ENCODE data around the gene BCAS3. TPM values are rescaled to one million over a fixed set of nuclear protein-coding genes. Genes with fewer than 3 reads are reported as not detected.

The BCAS3 gene
- total RNA-seq, 4 donors from 2014 or later = 21.7 to 42.2 (median 23.0) TPM

DNA sequence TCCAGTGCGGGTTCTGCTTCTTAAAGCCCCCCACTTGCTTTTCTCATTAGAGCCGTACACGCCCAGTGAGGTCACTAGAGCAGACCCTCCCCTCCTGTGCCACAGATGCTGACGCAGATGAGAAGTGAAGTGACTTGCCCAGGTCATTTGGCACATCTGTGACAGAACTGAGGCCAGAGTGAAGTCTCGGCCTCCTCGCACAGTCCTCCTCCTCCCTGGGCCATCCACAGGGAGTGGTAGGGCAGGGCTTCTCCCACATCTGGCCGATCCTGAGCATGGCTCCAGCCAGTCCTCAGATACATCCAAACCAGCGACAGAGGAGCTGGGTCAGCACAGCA, 706.7 kb downstream of the BCAS3 start:
- TF ChIP-seq, protein P1, sequence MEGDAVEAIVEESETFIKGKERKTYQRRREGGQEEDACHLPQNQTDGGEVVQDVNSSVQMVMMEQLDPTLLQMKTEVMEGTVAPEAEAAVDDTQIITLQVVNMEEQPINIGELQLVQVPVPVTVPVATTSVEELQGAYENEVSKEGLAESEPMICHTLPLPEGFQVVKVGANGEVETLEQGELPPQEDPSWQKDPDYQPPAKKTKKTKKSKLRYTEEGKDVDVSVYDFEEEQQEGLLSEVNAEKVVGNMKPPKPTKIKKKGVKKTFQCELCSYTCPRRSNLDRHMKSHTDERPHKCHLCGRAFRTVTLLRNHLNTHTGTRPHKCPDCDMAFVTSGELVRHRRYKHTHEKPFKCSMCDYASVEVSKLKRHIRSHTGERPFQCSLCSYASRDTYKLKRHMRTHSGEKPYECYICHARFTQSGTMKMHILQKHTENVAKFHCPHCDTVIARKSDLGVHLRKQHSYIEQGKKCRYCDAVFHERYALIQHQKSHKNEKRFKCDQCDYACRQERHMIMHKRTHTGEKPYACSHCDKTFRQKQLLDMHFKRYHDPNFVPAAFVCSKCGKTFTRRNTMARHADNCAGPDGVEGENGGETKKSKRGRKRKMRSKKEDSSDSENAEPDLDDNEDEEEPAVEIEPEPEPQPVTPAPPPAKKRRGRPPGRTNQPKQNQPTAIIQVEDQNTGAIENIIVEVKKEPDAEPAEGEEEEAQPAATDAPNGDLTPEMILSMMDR (IDR thresholded peaks at IDR 0.05; ENCODE audit: low read depth) = no peak

DNA sequence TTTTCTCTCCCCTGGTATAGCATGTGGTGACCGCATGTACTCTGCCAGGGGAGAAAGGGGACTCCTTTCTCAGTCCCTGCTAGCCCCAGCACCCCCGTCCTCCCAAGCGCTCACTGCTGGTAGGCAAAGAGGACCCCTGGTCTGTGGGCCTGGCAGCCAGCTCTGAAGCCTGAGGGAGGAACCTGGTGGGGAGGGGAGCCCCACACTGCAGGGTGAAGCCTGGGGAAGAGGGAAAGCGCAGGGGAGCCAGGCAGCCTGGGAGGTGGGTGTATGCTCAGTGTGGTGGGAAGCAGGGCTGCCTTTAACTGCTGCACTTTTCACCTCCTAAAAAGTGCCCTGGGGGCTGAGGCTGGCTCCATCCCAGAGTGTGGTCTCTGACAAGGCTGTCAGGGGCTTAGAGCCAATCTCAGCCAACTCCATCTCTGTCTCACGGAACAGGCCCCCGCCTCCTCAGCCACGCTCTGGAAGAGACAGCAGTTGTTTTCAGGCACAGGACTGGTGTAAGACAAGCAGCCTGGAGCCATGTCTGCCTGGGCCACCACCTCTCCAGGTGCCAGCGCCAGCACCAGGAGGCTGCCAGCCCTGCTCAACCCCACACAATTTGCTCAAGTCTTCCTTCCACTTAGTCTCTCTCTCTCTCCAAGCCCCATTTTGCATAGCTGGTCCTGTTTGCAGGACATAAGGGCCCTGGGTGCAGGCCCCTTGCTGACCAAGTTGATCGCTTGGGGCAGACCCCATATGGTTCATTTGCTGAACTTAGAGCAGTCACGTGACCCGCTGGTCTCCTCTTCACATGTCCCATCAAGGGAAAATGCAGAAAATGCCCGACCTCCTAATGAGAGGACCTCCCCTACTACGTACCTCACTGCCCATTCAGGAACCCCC, 707.3 kb downstream of the BCAS3 start:
- TF ChIP-seq, protein P1 (IDR thresholded peaks at IDR 0.05; ENCODE audit: low read depth) = no peak

DNA sequence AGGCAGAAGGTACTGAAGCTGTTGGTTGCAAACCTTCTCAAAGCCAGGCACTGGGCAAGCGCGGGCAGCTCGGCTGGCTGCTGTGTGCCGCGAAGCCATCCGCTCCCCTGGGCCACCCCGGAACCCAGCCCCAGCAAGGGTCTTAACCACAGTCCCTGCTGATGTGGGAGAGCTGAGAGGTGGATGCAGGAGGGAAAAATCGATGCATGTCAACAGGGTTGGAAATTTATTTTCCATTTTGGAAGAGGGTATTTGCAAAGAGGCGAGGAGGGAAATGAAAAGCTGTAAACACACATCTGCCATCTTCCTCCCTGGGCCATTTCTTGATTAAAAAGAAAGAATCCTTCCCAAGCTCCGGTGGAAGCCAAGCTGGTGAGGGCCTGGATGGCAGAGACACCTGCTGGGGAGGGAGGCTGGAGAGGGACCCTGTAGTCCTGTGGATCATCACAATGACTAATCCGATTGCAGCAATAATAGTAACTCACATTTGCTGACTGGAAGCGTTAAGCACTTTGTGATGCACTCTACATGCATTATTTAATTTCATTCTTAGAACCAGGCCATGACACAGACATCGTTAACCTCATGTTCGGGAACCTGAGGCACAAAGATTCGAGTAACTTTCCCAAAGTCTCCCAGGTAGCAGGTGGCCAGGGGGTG, 708.1 kb downstream of the BCAS3 start:
- TF ChIP-seq, protein P1 (IDR thresholded peaks at IDR 0.05; ENCODE audit: low read depth) = no peak

DNA sequence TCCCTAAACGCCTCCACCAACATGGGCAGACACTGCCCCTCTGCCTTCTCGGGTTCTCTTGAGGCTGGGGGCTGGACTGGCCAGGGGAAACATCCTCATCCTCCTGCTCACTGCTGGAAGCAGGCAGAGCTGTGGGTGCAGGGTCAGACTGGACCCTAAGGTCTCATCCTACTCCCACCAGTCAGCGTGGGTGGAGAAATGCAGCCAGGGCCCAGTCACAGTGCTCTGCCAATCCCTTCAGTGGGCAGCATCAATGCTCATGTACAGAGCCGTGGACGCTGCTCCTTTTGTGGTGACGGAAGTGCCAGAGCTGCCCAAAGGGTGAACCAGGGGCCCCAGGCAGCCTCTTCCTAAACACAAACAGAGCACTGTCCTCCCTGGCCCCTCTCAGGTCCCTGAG, 708.6 kb downstream of the BCAS3 start:
- TF ChIP-seq, protein P1 (IDR thresholded peaks at IDR 0.05; ENCODE audit: low read depth) = no peak

DNA sequence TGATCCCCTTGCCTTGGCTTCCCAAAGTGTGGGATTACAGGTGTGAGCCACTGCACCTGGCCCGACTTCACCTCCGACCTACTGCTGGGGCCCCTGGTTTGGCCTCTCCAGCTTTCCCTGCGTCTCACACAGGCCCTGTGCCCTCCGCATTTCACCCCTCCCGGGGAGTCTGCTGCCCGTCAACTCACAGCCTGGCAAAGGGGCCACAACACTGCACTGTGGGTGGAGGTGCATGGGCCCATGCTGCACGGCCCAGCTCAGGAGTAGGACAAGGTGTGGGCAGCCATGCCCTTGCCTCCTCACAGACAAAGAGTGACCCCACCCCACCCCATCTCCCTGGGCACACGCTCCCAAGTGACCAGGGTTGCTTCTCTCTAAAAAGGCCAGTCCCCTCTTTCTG, 709.4 kb downstream of the BCAS3 start:
- TF ChIP-seq, protein P1 (IDR thresholded peaks at IDR 0.05; ENCODE audit: low read depth) = no peak

DNA sequence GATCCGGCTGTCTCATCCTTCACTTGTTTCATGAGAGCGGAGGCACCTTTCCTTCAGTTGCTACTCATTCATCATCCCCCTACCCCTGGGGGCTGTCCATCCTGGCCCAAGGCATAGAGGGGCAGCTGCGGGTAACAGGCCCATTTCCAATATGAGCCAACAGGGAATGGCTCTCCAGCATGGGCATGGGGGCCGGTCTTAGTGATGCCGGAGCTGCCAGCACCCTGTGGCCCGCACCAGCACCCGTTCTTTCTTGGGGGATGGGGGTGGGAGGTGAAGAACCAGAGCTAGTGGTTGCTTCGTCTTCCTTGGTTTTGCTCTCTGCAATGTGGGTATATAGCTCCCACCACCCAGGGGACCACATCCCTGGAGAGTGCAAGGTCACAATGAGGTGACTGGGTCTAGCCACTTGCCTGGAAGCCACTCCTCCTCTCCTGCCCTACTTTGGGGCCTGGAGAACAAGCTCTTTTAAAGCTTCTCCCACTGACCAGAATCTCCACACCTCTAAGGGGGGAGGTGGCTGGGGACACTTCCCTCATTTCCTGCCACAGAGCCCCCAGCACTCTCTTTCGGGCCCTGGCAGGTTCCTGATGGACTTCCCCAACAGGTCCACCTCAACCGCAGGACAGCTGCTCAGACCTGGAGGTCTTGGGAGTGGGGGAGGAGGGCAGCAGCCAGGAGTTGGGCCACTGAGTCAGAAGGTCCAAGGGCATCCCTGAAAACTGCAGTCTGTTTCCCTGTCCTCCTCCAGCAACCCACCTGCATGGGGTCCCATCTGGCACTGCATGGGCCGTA, 710.1 kb downstream of the BCAS3 start:
- TF ChIP-seq, protein P1 (IDR thresholded peaks at IDR 0.05; ENCODE audit: low read depth) = no peak
